Measurements from ENCODE around the gene NR0B1.
A peak's percentile ranks its signal among the peaks of the same experiment; 100 is the strongest.

The NR0B1 gene

DNA sequence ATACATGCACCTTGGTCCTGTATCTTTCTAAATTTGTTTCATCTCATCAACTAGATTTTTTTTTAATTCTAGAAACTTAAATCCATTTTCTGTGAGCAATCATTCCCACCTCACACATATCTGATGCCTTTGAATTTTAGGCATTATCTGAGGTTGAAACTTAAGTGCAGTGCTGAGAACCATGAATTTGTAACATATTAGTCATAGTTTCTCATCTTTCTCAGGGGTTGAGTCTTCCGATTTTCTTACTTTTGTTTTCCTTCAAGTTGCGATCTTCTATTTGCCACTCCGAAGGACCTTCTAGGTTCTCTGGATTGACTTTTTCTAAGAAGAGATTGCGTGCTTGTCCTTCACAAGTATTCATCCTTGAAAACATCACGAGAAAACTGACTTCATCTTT is 3.7 kb upstream of the NR0B1 start:
- H3K4me3 ChIP-seq (ENCODE audit: low read depth, low read length): no peak overlapping the region
- no peak for DNase-seq (ENCODE audit: low read depth)
- TF ChIP-seq, protein P1, sequence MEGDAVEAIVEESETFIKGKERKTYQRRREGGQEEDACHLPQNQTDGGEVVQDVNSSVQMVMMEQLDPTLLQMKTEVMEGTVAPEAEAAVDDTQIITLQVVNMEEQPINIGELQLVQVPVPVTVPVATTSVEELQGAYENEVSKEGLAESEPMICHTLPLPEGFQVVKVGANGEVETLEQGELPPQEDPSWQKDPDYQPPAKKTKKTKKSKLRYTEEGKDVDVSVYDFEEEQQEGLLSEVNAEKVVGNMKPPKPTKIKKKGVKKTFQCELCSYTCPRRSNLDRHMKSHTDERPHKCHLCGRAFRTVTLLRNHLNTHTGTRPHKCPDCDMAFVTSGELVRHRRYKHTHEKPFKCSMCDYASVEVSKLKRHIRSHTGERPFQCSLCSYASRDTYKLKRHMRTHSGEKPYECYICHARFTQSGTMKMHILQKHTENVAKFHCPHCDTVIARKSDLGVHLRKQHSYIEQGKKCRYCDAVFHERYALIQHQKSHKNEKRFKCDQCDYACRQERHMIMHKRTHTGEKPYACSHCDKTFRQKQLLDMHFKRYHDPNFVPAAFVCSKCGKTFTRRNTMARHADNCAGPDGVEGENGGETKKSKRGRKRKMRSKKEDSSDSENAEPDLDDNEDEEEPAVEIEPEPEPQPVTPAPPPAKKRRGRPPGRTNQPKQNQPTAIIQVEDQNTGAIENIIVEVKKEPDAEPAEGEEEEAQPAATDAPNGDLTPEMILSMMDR (IDR thresholded peaks at IDR 0.05; ENCODE audit: low read depth, low read length, missing control alignments): no peak

DNA sequence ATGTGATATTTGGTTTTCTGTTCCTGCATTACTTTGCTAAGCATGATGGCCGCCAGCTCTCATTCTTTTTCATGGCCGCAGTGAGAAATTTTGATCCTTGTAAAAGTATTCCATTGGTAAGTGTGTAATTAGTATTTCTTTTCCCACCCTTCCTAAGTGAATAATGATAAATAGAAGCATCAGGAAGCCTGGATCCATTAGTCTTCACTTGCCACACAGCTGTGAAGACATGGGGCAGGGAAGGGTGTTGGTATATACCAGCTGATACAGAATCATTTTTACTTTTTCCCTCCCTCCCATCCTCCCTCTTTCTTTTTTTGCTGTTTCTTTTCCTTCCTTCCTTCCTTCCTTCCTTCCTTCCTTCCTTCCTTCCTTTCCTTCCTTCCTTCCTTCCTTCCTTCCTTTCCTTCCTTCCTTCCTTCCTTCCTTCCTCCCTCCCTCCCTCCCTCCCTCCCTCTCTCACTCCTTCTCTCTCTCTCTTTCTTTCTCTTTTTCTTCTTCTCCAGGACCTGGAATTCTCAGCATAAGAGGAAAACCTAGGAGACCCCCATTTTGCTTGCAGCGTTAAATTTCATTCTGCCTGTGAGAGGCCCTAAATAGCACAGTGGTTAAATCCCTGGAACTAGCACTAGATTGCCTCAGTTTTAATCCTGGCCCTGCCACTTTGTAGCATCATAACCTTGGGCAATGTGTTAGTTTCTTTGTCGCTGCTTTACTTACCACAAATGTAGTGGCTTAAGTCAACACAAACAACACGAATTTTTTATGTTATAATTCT is 1.4 kb upstream of the NR0B1 start:
- TF ChIP-seq, protein P1 (IDR thresholded peaks at IDR 0.05; ENCODE audit: low read depth, low read length, missing control alignments): no peak
- no peak for DNase-seq (ENCODE audit: low read depth)
- no peak overlapping the region for H3K4me3 ChIP-seq (ENCODE audit: low read depth, low read length)

DNA sequence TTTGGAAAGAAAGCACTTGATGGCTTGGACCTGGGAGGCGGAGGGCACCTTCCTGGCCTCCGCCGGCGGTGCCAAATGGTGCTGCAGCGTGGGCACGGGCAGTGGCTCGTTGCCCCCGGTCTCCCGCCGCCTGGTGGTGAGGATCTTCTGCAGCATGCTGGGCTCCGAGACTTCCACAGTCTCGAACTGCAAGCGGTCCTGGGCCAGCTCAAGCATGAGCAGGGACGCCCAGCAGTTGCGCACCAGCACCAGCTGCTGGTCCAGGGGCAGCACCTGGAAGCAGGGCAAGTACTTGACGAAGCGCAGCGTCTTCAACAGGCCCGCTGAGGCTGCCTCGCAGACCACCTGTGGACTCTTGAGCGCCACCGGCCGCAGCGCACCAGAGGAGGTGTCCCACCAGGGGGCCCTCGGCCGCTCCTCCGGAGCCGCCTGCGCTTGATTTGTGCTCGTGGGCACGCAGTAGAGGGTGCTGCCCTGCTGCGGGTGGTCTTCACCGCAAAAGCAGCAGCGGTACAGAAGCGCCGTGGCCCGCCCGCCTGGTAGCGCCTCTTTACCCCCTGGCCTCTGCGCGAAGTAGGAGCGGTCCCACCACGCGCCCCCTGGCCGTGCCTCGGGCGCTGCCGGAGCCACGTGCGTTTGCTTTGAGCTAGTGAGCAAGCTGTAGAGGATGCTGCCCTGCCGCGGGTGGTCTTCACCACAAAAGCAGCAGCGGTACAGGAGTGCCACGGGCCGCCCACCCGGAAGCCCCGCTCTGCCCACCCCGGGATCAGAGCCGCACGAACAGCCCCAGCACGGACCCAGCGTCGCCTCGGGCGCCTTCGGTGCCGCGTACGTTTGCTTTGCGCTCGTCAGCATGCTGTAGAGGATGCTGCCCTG is 689 bp downstream of the NR0B1 start:
- no peak overlapping the region for H3K4me3 ChIP-seq (ENCODE audit: low read depth, low read length)
- TF ChIP-seq, protein P1 (IDR thresholded peaks at IDR 0.05; ENCODE audit: low read depth, low read length, missing control alignments): peak; percentile 25

DNA sequence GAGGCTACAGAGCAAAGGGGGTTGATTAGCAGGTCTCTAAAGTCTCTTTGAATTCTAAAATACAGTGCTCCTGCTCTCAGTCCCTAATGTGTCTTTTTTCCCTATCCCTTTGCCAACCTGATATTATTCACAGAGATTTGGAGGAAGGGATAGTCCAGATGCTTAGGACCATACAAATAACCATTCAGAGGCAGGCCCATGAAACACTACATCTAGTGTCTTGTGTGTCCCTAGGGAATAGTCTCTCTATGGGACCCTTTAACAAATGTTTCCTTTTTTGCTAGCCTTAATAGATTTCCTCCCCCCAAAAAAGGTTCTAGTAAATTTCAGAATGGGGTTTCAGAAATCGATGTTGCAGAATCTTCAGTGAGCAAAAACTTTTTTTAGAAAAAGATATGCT is 1.7 kb downstream of the NR0B1 start:
- TF ChIP-seq, protein P1 (IDR thresholded peaks at IDR 0.05; ENCODE audit: low read depth, low read length, missing control alignments): no peak
- DNase-seq (ENCODE audit: low read depth): no peak
- H3K4me3 ChIP-seq (ENCODE audit: low read depth, low read length): no peak overlapping the region

More for the DNA sequence above, 689 bp downstream of the NR0B1 start:
- DNase-seq (ENCODE audit: low read depth): no peak

DNA sequence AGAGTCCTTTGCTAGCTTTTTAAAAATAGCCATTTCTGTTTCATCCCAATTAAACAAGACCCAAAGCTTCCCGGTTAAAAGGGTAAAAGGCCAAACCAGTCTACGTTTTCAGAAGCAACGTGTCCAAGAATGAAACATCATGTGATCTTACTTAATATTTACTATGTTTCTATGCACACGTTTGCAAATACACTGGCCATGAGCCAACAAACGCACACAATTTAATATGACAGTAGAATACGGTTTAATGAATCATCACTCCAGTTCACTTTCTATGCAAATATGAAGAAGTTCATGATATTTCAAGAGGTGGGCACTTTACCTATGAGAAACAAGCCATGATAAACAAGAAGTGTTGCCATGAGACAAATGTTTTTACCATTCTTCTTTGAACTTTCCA is 4.3 kb downstream of the NR0B1 start:
- DNase-seq (ENCODE audit: low read depth): no peak
- no peak overlapping the region for H3K4me3 ChIP-seq (ENCODE audit: low read depth, low read length)
- TF ChIP-seq, protein P1 (IDR thresholded peaks at IDR 0.05; ENCODE audit: low read depth, low read length, missing control alignments): no peak

DNA sequence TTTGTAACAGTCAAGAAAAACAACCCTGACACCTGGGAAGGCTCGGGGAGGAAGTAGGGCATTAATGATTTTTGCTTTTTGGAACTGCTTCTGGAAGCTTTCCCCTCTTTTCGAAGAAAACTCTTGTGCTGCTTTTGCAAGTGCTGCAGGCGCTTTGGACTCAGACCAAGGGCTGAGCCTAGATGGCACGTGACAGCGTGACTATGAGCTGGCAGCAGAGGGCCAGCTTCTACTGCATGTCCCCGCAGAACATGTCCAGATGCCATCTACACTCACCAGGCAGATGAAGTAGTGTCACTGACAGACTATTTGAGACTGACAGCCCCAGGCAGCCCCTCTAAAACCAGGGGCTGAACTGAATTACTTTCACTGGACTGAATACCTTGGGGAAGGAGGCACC is 6.2 kb downstream of the NR0B1 start:
- no peak overlapping the region for H3K4me3 ChIP-seq (ENCODE audit: low read depth, low read length)
- TF ChIP-seq, protein P1 (IDR thresholded peaks at IDR 0.05; ENCODE audit: low read depth, low read length, missing control alignments): no peak
- DNase-seq (ENCODE audit: low read depth): no peak
